GM23338 (cell line): Measurements from ENCODE around the gene RARG. TPM values are rescaled to one million over a fixed set of nuclear protein-coding genes. Genes with fewer than 3 reads are reported as not detected.

ENCODE experiments used
- ATAC-seq: fragments of 200-7000 bp; cut with Tn5 transposase; 3 replicates; pipeline ENCODE4 v1.9.1; 2020
- DNase-seq: peaks from one replicate; pipeline ENCODE4 v3.0.0-alpha.2; 2015; ENCODE audit warnings: low spot score
- H2AFZ ChIP-seq: fragments of 200-600 bp; sonication (generic); 2 replicates; pipeline ENCODE4 v1.8.0; 2016; ENCODE audit warnings: antibody characterized with exemption, mild to moderate bottlenecking, moderate library complexity
- H3F3A ChIP-seq: fragments of 200-600 bp; sonication (generic); replicated peaks from 2 replicates; pipeline ENCODE4 v1.8.0; 2017; ENCODE audit warnings: antibody characterized with exemption, mixed run types, low read depth
- H3K27ac ChIP-seq: fragments of 200-600 bp; sonication (generic); 2 replicates; pipeline ENCODE4 v1.6.1; 2016; ENCODE audit warnings: low read depth
- H3K27me3 ChIP-seq: fragments of 200-600 bp; sonication (generic); 2 replicates; pipeline ENCODE4 v1.8.0; 2016; ENCODE audit warnings: mild to moderate bottlenecking, mixed run types, moderate library complexity; ENCODE audit not compliant: insufficient read depth
- H3K36me3 ChIP-seq: fragments of 200-600 bp; sonication (generic); 2 replicates; pipeline ENCODE4 v1.8.0; 2016; ENCODE audit warnings: mild to moderate bottlenecking; ENCODE audit not compliant: insufficient read depth
- H3K4me1 ChIP-seq: fragments of 200-600 bp; sonication (generic); 2 replicates; pipeline ENCODE4 v1.8.0; 2016; ENCODE audit warnings: mild to moderate bottlenecking, moderate library complexity; ENCODE audit not compliant: insufficient read depth
- H3K4me2 ChIP-seq: fragments of 200-600 bp; sonication (generic); 2 replicates; pipeline ENCODE4 v1.7.1; 2017; ENCODE audit warnings: mixed run types
- H3K4me3 ChIP-seq: fragments of 200-600 bp; sonication (generic); 2 replicates; pipeline ENCODE4 v1.6.1; 2016; ENCODE audit warnings: mixed run types
- H3K79me2 ChIP-seq: fragments of 200-600 bp; sonication (generic); replicated peaks from 2 replicates; pipeline ENCODE4 v1.8.0; 2017; ENCODE audit warnings: mild to moderate bottlenecking; ENCODE audit not compliant: insufficient read depth
- H3K9me2 ChIP-seq: fragments of 200-600 bp; sonication (generic); 2 replicates; pipeline ENCODE4 v1.8.0; 2017; ENCODE audit not compliant: insufficient read depth
- H4K20me1 ChIP-seq: fragments of 200-600 bp; sonication (generic); replicated peaks from 2 replicates; pipeline ENCODE4 v1.8.0; 2017; ENCODE audit warnings: mild to moderate bottlenecking; ENCODE audit not compliant: insufficient read depth
- H3K27ac Mint-ChIP-seq: 2 replicates; pipeline ENCODE4 v1.8.0; 2020; ENCODE audit warnings: inconsistent platforms, mild to moderate bottlenecking, moderate library complexity, mixed read lengths
- H3K27me3 Mint-ChIP-seq: 3 replicates; pipeline ENCODE4 v1.8.0; 2022; ENCODE audit warnings: low read depth, mild to moderate bottlenecking, moderate library complexity, mixed read lengths, inconsistent platforms; ENCODE audit not compliant: insufficient read depth, poor library complexity
- H3K36me3 Mint-ChIP-seq: 3 replicates; pipeline ENCODE4 v1.8.0; 2021; ENCODE audit warnings: low read depth, mild to moderate bottlenecking, inconsistent platforms, moderate library complexity, mixed read lengths
- H3K4me1 Mint-ChIP-seq: 3 replicates; pipeline ENCODE4 v1.8.0; 2020; ENCODE audit warnings: mild to moderate bottlenecking, inconsistent platforms, mixed read lengths
- H3K4me3 Mint-ChIP-seq: 3 replicates; pipeline ENCODE4 v1.8.0; 2021; ENCODE audit warnings: moderate library complexity, mild to moderate bottlenecking, inconsistent platforms, mixed read lengths
- H3K9me3 Mint-ChIP-seq: 3 replicates; pipeline ENCODE4 v1.8.0; 2020; ENCODE audit warnings: moderate library complexity, mild to moderate bottlenecking, inconsistent platforms, mixed read lengths
- CREB1 ChIP-seq: fragments of 250-450 bp; sonication (Bioruptor Pico); IDR thresholded peaks from 2 replicates; pipeline ENCODE4 v1.5.0; 2020; ENCODE audit warnings: low read depth, mild to moderate bottlenecking, moderate library complexity
- CTCF ChIP-seq, 2 experiments: fragments of 200-600 bp in 1 of 2; sonication (generic) in 1 of 2; conservative IDR thresholded peaks; 2 replicates each; pipeline versions ENCODE4 v1.5.1 to v1.6.1; 2016 to 2017; ENCODE audit warnings: antibody characterized with exemption in 2 of 2, low read depth in 2 of 2, mild to moderate bottlenecking in 2 of 2, moderate library complexity in 1 of 2
- EZH2 ChIP-seq: fragments of 200-600 bp; sonication (generic); IDR thresholded peaks from one replicate; pipeline ENCODE4 v1.8.0; 2017; ENCODE audit warnings: antibody characterized with exemption, mild to moderate bottlenecking, low read depth; ENCODE audit not compliant: unreplicated experiment
- EZH2phosphoT487 ChIP-seq: fragments of 200-600 bp; sonication (generic); IDR thresholded peaks from one replicate; pipeline ENCODE4 v1.8.1; 2018; ENCODE audit warnings: antibody characterized with exemption; ENCODE audit not compliant: unreplicated experiment
- JUNB ChIP-seq: IDR thresholded peaks from one replicate; pipeline ENCODE4 v1.6.1; 2016; ENCODE audit warnings: antibody characterized with exemption; ENCODE audit not compliant: unreplicated experiment
- NANOG ChIP-seq: IDR thresholded peaks from 2 replicates; pipeline ENCODE4 v1.6.1; 2016; ENCODE audit warnings: antibody characterized with exemption, borderline replicate concordance
- POLR2AphosphoS5 ChIP-seq: IDR thresholded peaks from 2 replicates; pipeline ENCODE4 v1.6.1; 2016; ENCODE audit warnings: antibody characterized with exemption, low read depth
- REST ChIP-seq: IDR thresholded peaks from one replicate; pipeline ENCODE4 v1.6.1; 2018; ENCODE audit warnings: antibody characterized with exemption; ENCODE audit not compliant: unreplicated experiment
- STAT1 ChIP-seq: IDR thresholded peaks from one replicate; pipeline ENCODE4 v1.6.1; 2016; ENCODE audit warnings: antibody characterized with exemption; ENCODE audit not compliant: unreplicated experiment
- ZNF114 ChIP-seq: fragments of 250-450 bp; sonication (Bioruptor Pico); IDR thresholded peaks from 2 replicates; pipeline ENCODE4 v1.5.0; 2020; ENCODE audit warnings: mild to moderate bottlenecking, moderate library complexity
- ZNF331 ChIP-seq: fragments of 250-450 bp; sonication (Bioruptor Pico); IDR thresholded peaks from 2 replicates; pipeline ENCODE4 v1.5.0; 2020; ENCODE audit warnings: low read depth, mild to moderate bottlenecking, moderate library complexity
- ZNF462 ChIP-seq: fragments of 250-450 bp; sonication (Bioruptor Pico); IDR thresholded peaks from 2 replicates; pipeline ENCODE4 v1.5.0; 2020; ENCODE audit warnings: mild to moderate bottlenecking, moderate library complexity
- polyA plus RNA-seq: library from polyadenylated mRNA; unstranded; fragments of >200 nt; fragmentation: Nextera tagmentation; extraction: Ambion mirVana; gene quantifications from 2 replicates; pipeline ENCODE4 v1.2.1, GENCODE V29; 2016
- total RNA-seq: library from RNA; depleted of rRNA; stranded (reverse); fragments of >200 nt; shearing (Covaris generic); gene quantifications from 2 replicates; pipeline ENCODE4 v1.2.3, GENCODE V29; 2014
- TF ChIP-seq, protein P1 (sequence below): IDR thresholded peaks from 2 replicates; pipeline ENCODE4 v1.6.1; 2016; ENCODE audit warnings: antibody characterized with exemption

Gene RARG
- total and polyA plus RNA-seq, 2 experiments from 2014 or later, result 18.5 to 50.2 TPM

- no peaks in the 10 kb centered on the region for H3K79me2 ChIP-seq
- peaks cover 56% of the 10 kb centered on the region for H3K27me3 Mint-ChIP-seq
- ATAC-seq (no peak), DNase-seq (no peak)
- no peaks in the 10 kb centered on the region for H3K36me3 ChIP-seq
- no peak overlapping the region for H3K4me3 ChIP-seq
- no peaks in the 10 kb centered on the region for H3K9me2 ChIP-seq
- TF ChIP-seq EZH2phosphoT487 (no peak), ZNF331 (CRISPR knock-in tag) (no peak), NANOG (no peak), ZNF462 (CRISPR knock-in tag) (no peak), ZNF114 (CRISPR knock-in tag) (no peak), CTCF (conservative IDR thresholded peaks at IDR 0.05; ENCODE audit: low read depth in 2 of 2) (no peak), POLR2AphosphoS5 (no peak), CREB1 (no peak), STAT1 (no peak), JUNB (no peak), EZH2 (no peak), REST (no peak)
- TF ChIP-seq, protein P1, sequence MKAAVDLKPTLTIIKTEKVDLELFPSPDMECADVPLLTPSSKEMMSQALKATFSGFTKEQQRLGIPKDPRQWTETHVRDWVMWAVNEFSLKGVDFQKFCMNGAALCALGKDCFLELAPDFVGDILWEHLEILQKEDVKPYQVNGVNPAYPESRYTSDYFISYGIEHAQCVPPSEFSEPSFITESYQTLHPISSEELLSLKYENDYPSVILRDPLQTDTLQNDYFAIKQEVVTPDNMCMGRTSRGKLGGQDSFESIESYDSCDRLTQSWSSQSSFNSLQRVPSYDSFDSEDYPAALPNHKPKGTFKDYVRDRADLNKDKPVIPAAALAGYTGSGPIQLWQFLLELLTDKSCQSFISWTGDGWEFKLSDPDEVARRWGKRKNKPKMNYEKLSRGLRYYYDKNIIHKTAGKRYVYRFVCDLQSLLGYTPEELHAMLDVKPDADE, result no peak
- no peaks in the 10 kb centered on the region for H3K4me1 ChIP-seq
- H3K27me3 ChIP-seq, result peaks cover 58% of the 10 kb centered on the region
- no peak overlapping the region for H3K27ac ChIP-seq
- no peak overlapping the region for H3K27ac Mint-ChIP-seq
- no peak overlapping the region for H3K4me2 ChIP-seq
- peaks cover 2% of the 10 kb centered on the region; the same call in 1 of the 3 replicates for H3K36me3 Mint-ChIP-seq
- no peak overlapping the region; the same call in 2 of the 3 replicates for H3K4me3 Mint-ChIP-seq
- peaks cover 5% of the 10 kb centered on the region for H4K20me1 ChIP-seq
- H2AFZ ChIP-seq, result no peak overlapping the region
- H3F3A ChIP-seq, result no peaks in the 10 kb centered on the region
- H3K4me1 Mint-ChIP-seq, result peaks cover 16% of the 10 kb centered on the region
- H3K9me3 Mint-ChIP-seq, result no peaks in the 10 kb centered on the region
These were observed 61.8 kb downstream of the RARG start for GRCh38 chr12:53170215-53170614.
